ENCODE results near the gene FHAD1.

- TF ChIP-seq, protein P1, sequence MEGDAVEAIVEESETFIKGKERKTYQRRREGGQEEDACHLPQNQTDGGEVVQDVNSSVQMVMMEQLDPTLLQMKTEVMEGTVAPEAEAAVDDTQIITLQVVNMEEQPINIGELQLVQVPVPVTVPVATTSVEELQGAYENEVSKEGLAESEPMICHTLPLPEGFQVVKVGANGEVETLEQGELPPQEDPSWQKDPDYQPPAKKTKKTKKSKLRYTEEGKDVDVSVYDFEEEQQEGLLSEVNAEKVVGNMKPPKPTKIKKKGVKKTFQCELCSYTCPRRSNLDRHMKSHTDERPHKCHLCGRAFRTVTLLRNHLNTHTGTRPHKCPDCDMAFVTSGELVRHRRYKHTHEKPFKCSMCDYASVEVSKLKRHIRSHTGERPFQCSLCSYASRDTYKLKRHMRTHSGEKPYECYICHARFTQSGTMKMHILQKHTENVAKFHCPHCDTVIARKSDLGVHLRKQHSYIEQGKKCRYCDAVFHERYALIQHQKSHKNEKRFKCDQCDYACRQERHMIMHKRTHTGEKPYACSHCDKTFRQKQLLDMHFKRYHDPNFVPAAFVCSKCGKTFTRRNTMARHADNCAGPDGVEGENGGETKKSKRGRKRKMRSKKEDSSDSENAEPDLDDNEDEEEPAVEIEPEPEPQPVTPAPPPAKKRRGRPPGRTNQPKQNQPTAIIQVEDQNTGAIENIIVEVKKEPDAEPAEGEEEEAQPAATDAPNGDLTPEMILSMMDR (IDR thresholded peaks at IDR 0.05) = no peak
- TF ChIP-seq POLR2A (IDR thresholded peaks at IDR 0.05) = no peak
Observed at GRCh38 chr1:15411593-15412137, 164.6 kb downstream of the FHAD1 start.

Measured in right lobe of liver (tissue), 4 donors.